DND-41 (cell line): ENCODE measurements around the gene MACROD1.

ENCODE experiments used
- ATAC-seq: fragments of 200-7000 bp; cut with Tn5 transposase; 3 replicates; pipeline ENCODE4 v1.9.1; 2021; ENCODE audit warnings: low read depth; ENCODE audit not compliant: insufficient read depth
- DNase-seq: peaks from one replicate; pipeline ENCODE4 v3.0.0-alpha.2; 2020
- H2AFZ ChIP-seq: 2 replicates; pipeline ENCODE4 v1.6.0; 2012; ENCODE audit warnings: low read depth, low read length
- H3K27ac ChIP-seq: 2 replicates; pipeline ENCODE4 v1.5.1; 2012; ENCODE audit warnings: low read length, inconsistent platforms
- H3K27me3 ChIP-seq: fragments of 200-600 bp; sonication (generic); 2 replicates; pipeline ENCODE4 v1.6.0; 2012; ENCODE audit warnings: low read length, mild to moderate bottlenecking, inconsistent platforms; ENCODE audit not compliant: insufficient read depth, poor library complexity
- H3K36me3 ChIP-seq: 2 replicates; pipeline ENCODE4 v1.5.1; 2012; ENCODE audit warnings: low read length, inconsistent platforms; ENCODE audit not compliant: insufficient read depth
- H3K4me1 ChIP-seq: 2 replicates; pipeline ENCODE4 v1.5.1; 2012; ENCODE audit warnings: mild to moderate bottlenecking, low read length; ENCODE audit not compliant: insufficient read depth
- H3K4me2 ChIP-seq: 2 replicates; pipeline ENCODE4 v1.6.0; 2012; ENCODE audit warnings: mild to moderate bottlenecking, moderate library complexity, low read length, inconsistent platforms; ENCODE audit not compliant: insufficient read depth
- H3K4me3 ChIP-seq, 2 experiments: fragments of 200-600 bp in 1 of 2; shearing (Covaris generic) in 1 of 2; 2 replicates each; pipeline ENCODE4 v1.5.1; 2012 to 2016; ENCODE audit warnings: inconsistent platforms in 2 of 2, low read length in 2 of 2, mild to moderate bottlenecking in 2 of 2, low read depth in 1 of 2, moderate library complexity in 1 of 2
- H3K79me2 ChIP-seq: 2 replicates; pipeline ENCODE4 v1.6.0; 2012; ENCODE audit warnings: low read length, inconsistent platforms; ENCODE audit not compliant: insufficient read depth
- H3K9ac ChIP-seq: 2 replicates; pipeline ENCODE4 v1.6.0; 2012; ENCODE audit warnings: low read depth, mild to moderate bottlenecking, inconsistent platforms, low read length, moderate library complexity
- H3K9me3 ChIP-seq: 2 replicates; pipeline ENCODE4 v1.5.1; 2012; ENCODE audit warnings: low read length, moderate library complexity, mild to moderate bottlenecking, inconsistent platforms; ENCODE audit not compliant: insufficient read depth, severe bottlenecking
- H4K20me1 ChIP-seq: 2 replicates; pipeline ENCODE4 v1.6.0; 2012; ENCODE audit warnings: low read length; ENCODE audit not compliant: insufficient read depth
- CTCF ChIP-seq: IDR thresholded peaks from 2 replicates; pipeline ENCODE4 v1.5.1; 2012; ENCODE audit warnings: borderline replicate concordance, low read length, moderate library complexity, mild to moderate bottlenecking; ENCODE audit not compliant: poor library complexity, severe bottlenecking; ENCODE audit errors: extremely low read depth
- EZH2 ChIP-seq: IDR thresholded peaks from 3 replicates; pipeline ENCODE4 v1.6.1; 2012; ENCODE audit warnings: borderline replicate concordance, low read depth, mild to moderate bottlenecking, moderate library complexity, low read length, inconsistent platforms; ENCODE audit not compliant: severe bottlenecking

MACROD1 gene

DNA sequence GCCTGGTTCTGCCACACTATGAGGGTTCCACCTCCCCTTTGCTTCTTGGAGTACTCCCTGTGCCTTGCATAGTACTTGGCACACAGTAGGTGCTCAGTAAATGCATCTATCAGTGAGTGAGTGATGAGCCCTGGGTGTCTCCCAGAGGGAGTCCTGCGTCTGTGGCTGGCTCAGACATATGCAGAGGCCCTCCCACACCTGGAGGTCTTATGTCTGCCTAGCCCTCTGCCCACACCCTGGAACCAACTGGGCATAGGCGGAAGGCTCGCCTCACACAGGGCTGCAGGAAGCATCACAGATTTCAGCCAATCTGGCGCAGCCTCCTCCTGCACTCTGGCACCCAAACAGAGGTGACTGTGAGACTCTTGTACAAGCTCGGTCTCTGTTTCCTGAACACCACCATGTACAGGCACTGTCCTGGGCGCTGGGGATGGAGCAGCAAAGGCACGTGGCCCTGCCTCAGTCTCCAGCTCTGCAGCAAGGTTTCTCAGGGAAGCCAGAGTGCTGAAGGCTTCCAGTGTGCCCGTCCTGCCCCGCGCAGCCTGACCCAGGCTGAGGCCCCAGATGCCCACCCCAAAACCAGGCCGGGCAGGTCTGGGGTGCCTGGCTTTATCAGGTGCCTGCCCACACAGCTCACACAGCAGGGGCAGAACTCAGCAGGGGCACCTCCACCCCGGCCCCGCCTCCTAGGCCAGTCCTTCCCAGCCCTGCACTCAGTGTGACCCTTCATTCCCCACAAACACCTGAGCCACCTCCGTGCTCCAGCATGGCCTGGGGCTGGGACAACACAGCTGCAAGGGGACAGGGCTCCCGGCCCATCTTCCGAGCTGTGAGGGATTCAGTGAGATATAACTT is 103.5 kb downstream of the MACROD1 start:
- Histone ChIP-seq H3K36me3 (no peaks in the 10 kb centered on the region), H3K79me2 (no peaks in the 10 kb centered on the region), H4K20me1 (peaks cover 28% of the 10 kb centered on the region; the same call in 1 of the 2 replicates), H3K27me3 (no peaks in the 10 kb centered on the region), H3K4me2 (no peak overlapping the region), H3K27ac (no peak overlapping the region), H3K4me3 (no peak overlapping the region), H2AFZ (no peak overlapping the region), H3K9ac (no peak overlapping the region), H3K9me3 (no peaks in the 10 kb centered on the region), H3K4me1 (no peaks in the 10 kb centered on the region)
- DNase-seq (no peak), ATAC-seq (no peak)
- no peak for TF ChIP-seq CTCF
- TF ChIP-seq EZH2, result no peak

GRCh38 chr11:64060861-64061444 is 105.0 kb downstream of the MACROD1 start:
- no peak overlapping the region for H3K9ac ChIP-seq
- H3K79me2 ChIP-seq, result no peaks in the 10 kb centered on the region
- H3K4me2 ChIP-seq, result no peak overlapping the region
- H3K36me3 ChIP-seq, result no peaks in the 10 kb centered on the region
- TF ChIP-seq CTCF, result no peak
- no peak for TF ChIP-seq EZH2
- H3K27ac ChIP-seq, result no peak overlapping the region
- H3K27me3 ChIP-seq, result no peaks in the 10 kb centered on the region
- no peak overlapping the region for H3K4me3 ChIP-seq
- DNase-seq (no peak), ATAC-seq (no peak)
- no peaks in the 10 kb centered on the region for H3K4me1 ChIP-seq
- H2AFZ ChIP-seq, result no peak overlapping the region
- H3K9me3 ChIP-seq, result no peaks in the 10 kb centered on the region
- peaks cover 38% of the 10 kb centered on the region for H4K20me1 ChIP-seq

DNA sequence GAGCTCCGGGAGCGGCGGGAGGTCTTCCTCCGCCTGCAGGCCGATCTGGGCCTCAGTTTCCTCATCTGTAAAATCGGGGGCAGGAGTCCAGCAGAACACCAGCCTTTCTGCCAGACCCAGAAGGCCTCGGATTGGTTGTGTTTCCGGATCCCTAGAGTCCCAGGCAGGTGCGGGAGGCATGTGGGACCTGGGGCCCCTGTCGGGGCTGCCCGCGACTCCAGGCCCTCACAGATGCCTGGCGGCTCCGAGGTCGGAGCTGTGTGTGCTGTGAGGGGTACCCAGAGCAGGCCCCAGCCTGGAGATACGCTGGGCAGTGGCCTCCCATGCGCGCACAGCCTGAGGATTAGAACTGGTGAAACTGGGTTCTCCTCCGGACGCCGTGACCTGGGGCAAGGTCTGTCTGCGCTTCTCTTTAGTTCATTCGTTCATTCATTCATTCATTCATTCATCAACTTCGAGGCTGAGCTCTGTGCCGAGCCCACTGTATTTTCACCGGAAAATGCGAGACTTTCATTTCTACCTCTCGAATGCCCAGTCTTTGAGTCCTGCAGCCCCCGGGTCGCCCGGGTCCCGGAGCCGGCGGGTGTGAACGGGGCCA is 105.6 kb downstream of the MACROD1 start:
- Histone ChIP-seq H3K9ac (no peak overlapping the region), H3K27ac (no peak overlapping the region), H2AFZ (no peak overlapping the region), H3K9me3 (no peaks in the 10 kb centered on the region), H3K79me2 (no peaks in the 10 kb centered on the region), H3K4me2 (no peak overlapping the region), H3K4me3 (no peak overlapping the region), H4K20me1 (peaks cover 44% of the 10 kb centered on the region), H3K36me3 (no peaks in the 10 kb centered on the region), H3K27me3 (no peaks in the 10 kb centered on the region), H3K4me1 (no peaks in the 10 kb centered on the region)
- no peak for DNase-seq
- TF ChIP-seq EZH2 (no peak), CTCF (no peak)
- no peak for ATAC-seq
